DOHH2 (cell line): Measurements from ENCODE around the gene NCBP3.

Experiments
- H3F3A ChIP-seq: fragments of 200-600 bp; sonication (generic), shearing (Covaris generic); 2 replicates; pipeline ENCODE4 v1.6.0; 2016; ENCODE audit warnings: antibody characterized with exemption, mild to moderate bottlenecking; ENCODE audit not compliant: control insufficient read depth, insufficient read depth
- H3K27ac ChIP-seq: fragments of 200-600 bp; sonication (generic); 2 replicates; pipeline ENCODE4 v1.5.1; 2014; ENCODE audit warnings: low read depth, mild to moderate bottlenecking, low read length, moderate library complexity
- H3K27me3 ChIP-seq: fragments of 200-600 bp; sonication (generic); 2 replicates; pipeline ENCODE4 v1.6.1; 2014; ENCODE audit warnings: mild to moderate bottlenecking, low read length, mixed read lengths; ENCODE audit not compliant: control insufficient read depth
- H3K36me3 ChIP-seq: fragments of 200-600 bp; sonication (generic); 2 replicates; pipeline ENCODE4 v1.6.1; 2014; ENCODE audit warnings: mild to moderate bottlenecking, low read length, moderate library complexity, mixed read lengths; ENCODE audit not compliant: control insufficient read depth
- H3K4me1 ChIP-seq: fragments of 200-600 bp; sonication (generic); 2 replicates; pipeline ENCODE4 v1.6.1; 2014; ENCODE audit warnings: mild to moderate bottlenecking, low read length, mixed read lengths; ENCODE audit not compliant: control insufficient read depth
- H3K4me2 ChIP-seq: fragments of 200-600 bp; sonication (generic); 2 replicates; pipeline ENCODE4 v1.6.0; 2014; ENCODE audit warnings: mild to moderate bottlenecking, low read length, moderate library complexity
- H3K4me3 ChIP-seq: fragments of 200-600 bp; sonication (generic); 2 replicates; pipeline ENCODE4 v1.5.1; 2014; ENCODE audit warnings: mild to moderate bottlenecking, low read length, mixed read lengths
- H3K79me2 ChIP-seq: fragments of 200-600 bp; sonication (generic); 2 replicates; pipeline ENCODE4 v1.6.1; 2014; ENCODE audit warnings: mild to moderate bottlenecking, low read length, mixed read lengths; ENCODE audit not compliant: control insufficient read depth
- H3K9me2 ChIP-seq: fragments of 200-600 bp; sonication (generic); replicated peaks from 2 replicates; pipeline ENCODE4 v1.6.1; 2014; ENCODE audit warnings: mild to moderate bottlenecking, low read length, mixed read lengths; ENCODE audit not compliant: control insufficient read depth
- H3K9me3 ChIP-seq: fragments of 200-600 bp; sonication (generic); 2 replicates; pipeline ENCODE4 v1.6.1; 2014; ENCODE audit warnings: antibody characterized with exemption, low read length, mixed read lengths; ENCODE audit not compliant: control insufficient read depth, insufficient read depth
- H4K20me1 ChIP-seq: fragments of 200-600 bp; sonication (generic); 2 replicates; pipeline ENCODE4 v1.6.0; 2014; ENCODE audit warnings: low read depth, mild to moderate bottlenecking, antibody characterized with exemption, low read length, moderate library complexity; ENCODE audit not compliant: control insufficient read depth, insufficient read depth
- EZH2phosphoT487 ChIP-seq: fragments of 200-600 bp; sonication (generic); IDR thresholded peaks from 2 replicates; pipeline ENCODE4 v1.6.1; 2017; ENCODE audit warnings: borderline replicate concordance, mild to moderate bottlenecking, antibody characterized with exemption, low read length, moderate library complexity, mixed read lengths
- TF ChIP-seq, protein P1 (sequence below): fragments of 200-600 bp; sonication (generic); IDR thresholded peaks from one replicate; pipeline ENCODE4 v1.5.1; 2014; ENCODE audit warnings: antibody characterized with exemption, mild to moderate bottlenecking, low read depth, low read length; ENCODE audit not compliant: poor library complexity, severe bottlenecking

Gene NCBP3

DNA sequence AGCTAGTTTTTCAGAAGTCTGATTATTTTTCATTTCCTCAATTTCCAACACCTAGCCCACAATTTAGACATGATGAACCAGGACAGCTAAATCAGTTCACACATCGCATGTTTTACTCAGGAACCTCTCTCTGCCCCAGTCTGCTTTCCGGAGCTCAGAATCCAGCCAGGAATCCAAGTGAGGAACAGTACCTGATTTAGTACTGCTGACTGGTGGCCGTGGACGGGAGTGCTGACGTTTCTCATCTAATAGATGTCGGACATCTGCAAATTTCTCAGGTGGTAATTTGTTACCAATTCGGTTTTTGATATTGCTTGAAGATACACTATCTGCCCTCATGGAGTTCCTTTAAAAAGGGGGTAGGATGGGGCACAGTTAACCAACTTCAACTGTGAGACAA, 30.1 kb downstream of the NCBP3 start:
- no peak for TF ChIP-seq EZH2phosphoT487
- TF ChIP-seq, protein P1, sequence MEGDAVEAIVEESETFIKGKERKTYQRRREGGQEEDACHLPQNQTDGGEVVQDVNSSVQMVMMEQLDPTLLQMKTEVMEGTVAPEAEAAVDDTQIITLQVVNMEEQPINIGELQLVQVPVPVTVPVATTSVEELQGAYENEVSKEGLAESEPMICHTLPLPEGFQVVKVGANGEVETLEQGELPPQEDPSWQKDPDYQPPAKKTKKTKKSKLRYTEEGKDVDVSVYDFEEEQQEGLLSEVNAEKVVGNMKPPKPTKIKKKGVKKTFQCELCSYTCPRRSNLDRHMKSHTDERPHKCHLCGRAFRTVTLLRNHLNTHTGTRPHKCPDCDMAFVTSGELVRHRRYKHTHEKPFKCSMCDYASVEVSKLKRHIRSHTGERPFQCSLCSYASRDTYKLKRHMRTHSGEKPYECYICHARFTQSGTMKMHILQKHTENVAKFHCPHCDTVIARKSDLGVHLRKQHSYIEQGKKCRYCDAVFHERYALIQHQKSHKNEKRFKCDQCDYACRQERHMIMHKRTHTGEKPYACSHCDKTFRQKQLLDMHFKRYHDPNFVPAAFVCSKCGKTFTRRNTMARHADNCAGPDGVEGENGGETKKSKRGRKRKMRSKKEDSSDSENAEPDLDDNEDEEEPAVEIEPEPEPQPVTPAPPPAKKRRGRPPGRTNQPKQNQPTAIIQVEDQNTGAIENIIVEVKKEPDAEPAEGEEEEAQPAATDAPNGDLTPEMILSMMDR = no peak
- H3F3A ChIP-seq = peaks cover 24% of the 10 kb centered on the region
- peak overlapping the region; percentile 71 for H3K4me2 ChIP-seq
- peaks cover 17% of the 10 kb centered on the region for H3K79me2 ChIP-seq
- H3K9me3 ChIP-seq = no peaks in the 10 kb centered on the region
- H3K27me3 ChIP-seq = no peaks in the 10 kb centered on the region
- peak overlapping the region; percentile 81 for H3K27ac ChIP-seq
- H3K4me1 ChIP-seq = peaks cover 66% of the 10 kb centered on the region
- H3K36me3 ChIP-seq = peaks cover 84% of the 10 kb centered on the region
- H3K9me2 ChIP-seq = no peaks in the 10 kb centered on the region
- H3K4me3 ChIP-seq = peak overlapping the region; percentile 55
- H4K20me1 ChIP-seq = no peaks in the 10 kb centered on the region

DNA sequence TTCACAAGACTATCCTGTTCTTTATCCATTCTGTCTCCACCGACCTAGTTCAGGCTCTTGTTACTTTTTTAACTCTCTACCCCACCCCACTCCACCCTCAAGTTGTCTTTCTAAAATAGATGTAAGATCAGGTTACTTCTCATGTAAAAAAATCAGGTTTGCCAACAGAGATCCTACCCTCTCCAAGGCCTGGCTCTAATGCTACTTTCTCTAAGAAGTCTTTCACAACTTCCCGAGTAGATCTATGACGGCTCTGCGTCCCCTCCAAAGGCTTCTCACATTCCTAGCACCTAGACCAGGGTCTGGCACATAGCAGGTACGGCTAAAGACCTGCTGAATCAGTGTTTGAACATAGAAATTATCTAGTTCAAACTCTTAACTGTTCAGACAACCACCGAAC, 30.9 kb downstream of the NCBP3 start:
- Histone ChIP-seq H3K27ac (peak overlapping the region; percentile 81; the same call in 1 of the 2 replicates), H3F3A (peaks cover 24% of the 10 kb centered on the region), H4K20me1 (no peaks in the 10 kb centered on the region), H3K27me3 (no peaks in the 10 kb centered on the region), H3K9me3 (no peaks in the 10 kb centered on the region), H3K9me2 (no peaks in the 10 kb centered on the region), H3K4me2 (no peak overlapping the region), H3K4me3 (no peak overlapping the region), H3K4me1 (peaks cover 75% of the 10 kb centered on the region), H3K36me3 (peaks cover 85% of the 10 kb centered on the region), H3K79me2 (peaks cover 24% of the 10 kb centered on the region)
- no peak for TF ChIP-seq EZH2phosphoT487
- TF ChIP-seq, protein P1 = no peak

- TF ChIP-seq, protein P1 = no peak
- no peak for TF ChIP-seq EZH2phosphoT487
- Histone ChIP-seq H3K27ac (no peak overlapping the region), H3K36me3 (peaks cover 81% of the 10 kb centered on the region), H3K9me2 (no peaks in the 10 kb centered on the region), H3K4me1 (peaks cover 75% of the 10 kb centered on the region), H3K27me3 (no peaks in the 10 kb centered on the region), H3K9me3 (no peaks in the 10 kb centered on the region), H3K4me3 (no peak overlapping the region), H3K4me2 (no peak overlapping the region), H3K79me2 (peaks cover 29% of the 10 kb centered on the region), H3F3A (peaks cover 24% of the 10 kb centered on the region), H4K20me1 (no peaks in the 10 kb centered on the region)
Measured at GRCh38 chr17:3814361-3814760, 31.7 kb downstream of the NCBP3 start.

DNA sequence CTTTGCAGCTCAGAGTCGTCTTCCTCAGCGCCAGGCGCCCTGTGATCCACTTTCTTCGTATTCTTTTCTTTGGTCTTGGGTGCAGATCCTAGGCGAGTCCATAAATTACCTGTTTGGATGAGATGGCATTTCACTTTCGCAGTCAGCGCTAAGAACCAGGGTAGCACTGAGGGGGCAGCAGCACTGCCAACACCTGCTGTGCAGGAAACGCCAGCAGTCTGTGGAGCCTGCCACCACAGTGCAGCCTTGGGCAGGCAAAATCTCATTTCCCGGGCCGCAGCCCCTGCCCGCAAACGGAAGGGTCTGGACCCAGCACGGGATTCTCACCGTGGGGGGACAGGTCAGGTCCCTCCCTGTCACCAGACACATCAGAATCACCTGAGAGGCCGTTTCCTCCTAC, 32.9 kb downstream of the NCBP3 start:
- H3F3A ChIP-seq = peaks cover 25% of the 10 kb centered on the region
- peaks cover 75% of the 10 kb centered on the region for H3K4me1 ChIP-seq
- peaks cover 28% of the 10 kb centered on the region for H3K79me2 ChIP-seq
- no peaks in the 10 kb centered on the region for H4K20me1 ChIP-seq
- no peaks in the 10 kb centered on the region for H3K9me3 ChIP-seq
- TF ChIP-seq, protein P1 = no peak
- TF ChIP-seq EZH2phosphoT487 = no peak
- no peaks in the 10 kb centered on the region for H3K9me2 ChIP-seq
- no peak overlapping the region for H3K27ac ChIP-seq
- peaks cover 80% of the 10 kb centered on the region for H3K36me3 ChIP-seq
- H3K4me2 ChIP-seq = no peak overlapping the region
- H3K27me3 ChIP-seq = no peaks in the 10 kb centered on the region
- no peak overlapping the region for H3K4me3 ChIP-seq
